Measurements from ENCODE around the gene EYA2. TPM values are rescaled to one million over a fixed set of nuclear protein-coding genes. Genes with fewer than 3 reads are reported as not detected.

Gene EYA2
- total RNA-seq, 1 experiment from 2014 or later, result 0.74 TPM

- no peak overlapping the region for H2AK5ac ChIP-seq (ENCODE audit: insufficient read length, low read length)
- no peaks in the 10 kb centered on the region for H3K27me3 ChIP-seq (ENCODE audit: insufficient read depth, low read length)
- no peak overlapping the region for H3K56ac ChIP-seq (ENCODE audit: insufficient read length, low read depth, low read length)
- H3K79me1 ChIP-seq (ENCODE audit: insufficient read depth, low read depth, low read length, poor library complexity, severe bottlenecking), result no peaks in the 10 kb centered on the region
- H4K8ac ChIP-seq (replicated peaks; ENCODE audit: insufficient read length, low read depth, low read length), result no peak overlapping the region
- no peak overlapping the region for H3K23ac ChIP-seq (ENCODE audit: insufficient read length, low read depth, low read length)
- H3K27ac ChIP-seq (ENCODE audit: insufficient read length, low read depth, low read length), result no peak overlapping the region
- no peak overlapping the region for H3K4ac ChIP-seq (ENCODE audit: low read depth, low read length)
- H2BK120ac ChIP-seq (ENCODE audit: low read depth, low read length, poor library complexity, severe bottlenecking), result no peak overlapping the region
- no peaks in the 10 kb centered on the region for H3K79me2 ChIP-seq (ENCODE audit: insufficient read depth, low read length)
- Mint-ChIP-seq H3K4me3 (no peak overlapping the region), H3K9me3 (peaks cover 15 to 30% of the 10 kb centered on the region in 2 experiments), H3K4me1 (no peaks in the 10 kb centered on the region), H3K27ac (no peak overlapping the region), H3K36me3 (ENCODE audit: insufficient read depth in 1 of 3, low read depth in 3 of 3) (peaks cover 0 to 9% (median 4%) of the 10 kb centered on the region in 3 experiments; a peak in 3 of 7 replicates), H3K27me3 (ENCODE audit: low read depth) (peaks cover 5% of the 10 kb centered on the region; the same call in 1 of the 2 replicates)
- no peak overlapping the region for H2AFZ ChIP-seq (ENCODE audit: low read length)
- H4K5ac ChIP-seq (ENCODE audit: insufficient read length, low read depth, low read length), result no peak overlapping the region
- H2BK15ac ChIP-seq (ENCODE audit: low read depth, low read length), result no peak overlapping the region
- no peak overlapping the region for H2BK20ac ChIP-seq (ENCODE audit: low read depth, low read length, poor library complexity, severe bottlenecking)
- H3K4me2 ChIP-seq (ENCODE audit: insufficient read depth, insufficient read length, low read length), result no peak overlapping the region
- no peak for TF ChIP-seq CTCF (conservative IDR thresholded peaks at IDR 0.05)
- no peaks in the 10 kb centered on the region for H3K23me2 ChIP-seq (ENCODE audit: insufficient read length, low read depth, low read length, poor library complexity, severe bottlenecking)
- no peaks in the 10 kb centered on the region for H4K20me1 ChIP-seq (ENCODE audit: control insufficient read depth, insufficient read depth, insufficient read length)
- no peak overlapping the region for H3K9ac ChIP-seq (ENCODE audit: extremely low read depth, insufficient read length, low read length)
- no CpG with 5 or more reads among the region's 3 CpGs for WGBS (ENCODE audit: extremely low coverage, insufficient read length, low lambda C conversion rate)
- no peak overlapping the region for H4K91ac ChIP-seq (ENCODE audit: insufficient read length, low read depth, low read length)
- H3K14ac ChIP-seq (ENCODE audit: insufficient read depth, low read length), result no peak overlapping the region
- H3K9me3 ChIP-seq (ENCODE audit: control insufficient read depth, low read depth, low read length), result no peaks in the 10 kb centered on the region
- no peak overlapping the region for H3T11ph ChIP-seq (ENCODE audit: low read length)
- H3K18ac ChIP-seq (ENCODE audit: insufficient read length, low read depth, low read length), result no peak overlapping the region
- no peaks in the 10 kb centered on the region for H3K4me1 ChIP-seq (ENCODE audit: insufficient read depth, low read length)
- DNase-seq, result no peak
- H2BK5ac ChIP-seq (ENCODE audit: insufficient read length, low read length), result no peak overlapping the region
- H2BK12ac ChIP-seq (ENCODE audit: insufficient read length, low read depth, low read length), result no peak overlapping the region
These were observed 180.6 kb downstream of the EYA2 start for GRCh38 chr20:47075263-47075662.
